GM13977 (cell line): ENCODE measurements around the gene CD99L2.

ENCODE experiments used
- DNase-seq: peaks from one replicate; pipeline ENCODE4 v3.0.0; 2012; ENCODE audit warnings: low spot score
- CTCF ChIP-seq: IDR thresholded peaks from 2 replicates; pipeline ENCODE4 v1.5.1; 2012; ENCODE audit warnings: mild to moderate bottlenecking, control low read depth; ENCODE audit not compliant: insufficient read depth; ENCODE audit errors: extremely low read depth, missing control alignments
- in situ Hi-C: fragments of 300-500 bp; cut with MboI; formaldehyde crosslinking; loops from one replicate; pipeline ENCODE4 v1.12.0; 2022; ENCODE audit warnings: low sequenced_read_pairs, low pct_unique_long_range_greater_than_20kb, mixed read lengths, inconsistent platforms; ENCODE audit not compliant: unreplicated experiment

Gene CD99L2

DNA sequence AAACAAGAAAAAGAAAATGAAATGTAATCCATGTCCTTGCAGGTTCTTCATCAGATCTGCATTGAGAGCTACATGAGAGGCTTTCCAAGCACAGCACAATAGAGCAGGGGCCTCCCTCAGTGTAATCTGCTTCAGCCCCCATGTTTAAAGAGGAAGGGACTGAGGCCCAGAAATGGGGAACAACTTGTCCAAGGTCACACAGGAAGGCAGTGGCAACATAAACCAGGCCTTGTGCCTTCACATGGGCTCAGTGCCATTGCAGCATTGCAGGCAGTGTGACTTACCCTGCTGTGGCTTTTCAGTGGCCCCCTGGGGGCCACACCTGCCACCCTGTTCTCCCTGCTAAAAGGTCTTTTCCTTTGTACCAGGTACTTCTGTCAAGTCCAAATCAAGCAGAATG, 20.9 kb upstream of the CD99L2 start:
- TF ChIP-seq CTCF, result no peak
- no peak for DNase-seq
- in situ Hi-C loops, result no loop called here

DNA sequence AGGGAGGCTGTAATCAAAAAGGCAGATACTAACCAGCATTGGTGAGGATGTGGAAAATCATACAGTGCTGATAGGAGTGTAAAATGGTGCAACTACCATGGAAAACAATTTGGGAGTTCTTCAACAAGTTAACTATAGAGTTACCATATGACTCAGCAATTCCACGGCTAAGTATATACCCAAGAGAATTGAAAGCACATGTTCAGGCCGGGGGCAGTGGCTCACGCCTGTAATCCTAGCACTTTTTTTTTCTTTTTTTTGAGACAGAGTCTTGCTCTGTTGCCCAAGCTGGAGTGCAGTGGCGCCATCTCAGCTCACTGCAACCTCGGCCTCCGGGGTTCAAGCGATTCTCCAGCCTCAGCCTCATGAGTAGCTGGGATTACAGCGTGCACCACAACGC, 15.0 kb upstream of the CD99L2 start:
- TF ChIP-seq CTCF, result no peak
- in situ Hi-C loops, result no loop called here
- DNase-seq, result no peak

DNA sequence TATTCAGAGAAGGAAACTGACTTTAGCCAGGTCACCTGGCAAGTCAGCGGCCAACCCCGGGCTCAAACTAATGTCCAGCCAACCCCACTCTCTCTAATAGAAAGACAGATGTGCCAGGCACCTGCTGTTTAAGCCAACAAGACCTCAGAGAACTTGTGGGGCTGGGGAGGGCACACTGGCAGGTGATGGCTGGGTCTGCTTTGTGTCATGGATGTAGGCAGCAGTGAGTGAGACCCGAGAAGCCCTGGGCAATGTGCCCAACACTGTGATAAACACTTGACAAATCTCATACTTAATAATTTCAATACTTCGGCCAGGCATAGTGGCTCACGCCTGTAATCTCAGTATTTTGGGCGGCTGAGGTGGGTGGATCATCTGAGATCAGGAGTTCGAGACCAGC, 9.0 kb upstream of the CD99L2 start:
- in situ Hi-C loops, result no loop called here
- TF ChIP-seq CTCF, result no peak
- no peak for DNase-seq

GRCh38 chrX:150906694-150907093, 8.2 kb upstream of the CD99L2 start:
- in situ Hi-C loops, result no loop called here
- DNase-seq, result no peak
- no peak for TF ChIP-seq CTCF

- TF ChIP-seq CTCF, result no peak
- in situ Hi-C loops, result no loop called here
These were observed 6.8 kb upstream of the CD99L2 start for GRCh38 chrX:150905293-150905692.

GRCh38 chrX:150903110-150903508, 4.6 kb upstream of the CD99L2 start:
- no peak for DNase-seq
- in situ Hi-C loops, result no loop called here
- TF ChIP-seq CTCF, result no peak

More at GRCh38 chrX:150905293-150905692, 6.8 kb upstream of the CD99L2 start:
- no peak for DNase-seq
